IMR-90 (cell line): ENCODE results near the gene WDR6. TPM values are rescaled to one million over a fixed set of nuclear protein-coding genes. Genes with fewer than 3 reads are reported as not detected.

Experiments used
- ATAC-seq: fragments of 200-7000 bp; cut with Tn5 transposase; 2 replicates; pipeline ENCODE4 v1.9.1; 2020; ENCODE audit warnings: low read depth, mild to moderate bottlenecking, moderate library complexity
- BruUV-seq: library from RNA; stranded (reverse); fragments of 400-500 nt; replicated peaks from 2 replicates; lab custom pipeline; 2021; lab: Mats Ljungman, UMichigan
- CTCF ChIA-PET: fragments of 300-600 bp; formaldehyde crosslinking; extraction: SDS; loops from one replicate; lab custom pipeline; 2021; ENCODE audit warnings: antibody characterized with exemption; lab: Yijun Ruan, JAX
- POLR2A ChIA-PET: fragments of 300-600 bp; sonication (Branson Sonifier 250); formaldehyde crosslinking; loops from one replicate; lab custom pipeline; 2022; ENCODE audit warnings: antibody characterized with exemption; ENCODE audit not compliant: unreplicated experiment; lab: Charles Lee
- DNase-seq: peaks from one replicate; pipeline ENCODE4 v3.0.0; 2013
- H2AFZ ChIP-seq: replicated peaks from 2 replicates; pipeline ENCODE3; 2013; ENCODE audit warnings: low read length, mild to moderate bottlenecking; ENCODE audit not compliant: poor library complexity
- H2AK5ac ChIP-seq: 2 replicates; pipeline ENCODE4 v1.6.1; 2013; ENCODE audit warnings: low read depth, low read length, inconsistent platforms
- H2AK9ac ChIP-seq: replicated peaks from 2 replicates; pipeline ENCODE3; 2013; ENCODE audit warnings: mild to moderate bottlenecking, low read depth, low read length, moderate library complexity; ENCODE audit not compliant: poor library complexity
- H2BK120ac ChIP-seq: 2 replicates; pipeline ENCODE4 v1.6.1; 2013; ENCODE audit warnings: low read depth, low read length, inconsistent platforms
- H2BK15ac ChIP-seq: 3 replicates; pipeline ENCODE4 v1.6.1; 2013; ENCODE audit warnings: low read depth, low read length, inconsistent platforms
- H2BK20ac ChIP-seq: 2 replicates; pipeline ENCODE4 v1.6.1; 2013; ENCODE audit warnings: low read depth, mild to moderate bottlenecking, inconsistent platforms, low read length, moderate library complexity
- H2BK5ac ChIP-seq: 2 replicates; pipeline ENCODE4 v1.6.1; 2013; ENCODE audit warnings: mild to moderate bottlenecking, low read depth, low read length, inconsistent platforms; ENCODE audit not compliant: poor library complexity, severe bottlenecking
- H3K14ac ChIP-seq: replicated peaks from 2 replicates; pipeline ENCODE4 v1.6.1; 2013; ENCODE audit warnings: low read depth, low read length, inconsistent platforms
- H3K18ac ChIP-seq: 2 replicates; pipeline ENCODE4 v1.6.1; 2013; ENCODE audit warnings: low read depth, low read length, control low read depth
- H3K23ac ChIP-seq: 2 replicates; pipeline ENCODE4 v1.6.1; 2013; ENCODE audit warnings: low read depth, low read length, inconsistent platforms
- H3K27ac ChIP-seq: 2 replicates; pipeline ENCODE4 v1.5.1; 2013; ENCODE audit warnings: mild to moderate bottlenecking, control low read depth, low read length; ENCODE audit not compliant: insufficient read depth
- H3K27me3 ChIP-seq: 2 replicates; pipeline ENCODE4 v1.6.1; 2013; ENCODE audit warnings: low read length; ENCODE audit not compliant: control insufficient read depth, insufficient read depth
- H3K36me3 ChIP-seq: 2 replicates; pipeline ENCODE4 v1.6.1; 2013; ENCODE audit warnings: low read length, mixed read lengths; ENCODE audit not compliant: control insufficient read depth, insufficient read depth
- H3K4ac ChIP-seq: 2 replicates; pipeline ENCODE4 v1.6.1; 2013; ENCODE audit warnings: low read depth, low read length, inconsistent platforms
- H3K4me1 ChIP-seq: 2 replicates; pipeline ENCODE4 v1.6.1; 2013; ENCODE audit warnings: low read length, mixed read lengths; ENCODE audit not compliant: control insufficient read depth, insufficient read depth
- H3K4me2 ChIP-seq: 2 replicates; pipeline ENCODE4 v1.6.1; 2013; ENCODE audit warnings: low read depth, mild to moderate bottlenecking, control low read depth, low read length, moderate library complexity
- H3K4me3 ChIP-seq: 2 replicates; pipeline ENCODE4 v1.5.1; 2013; ENCODE audit warnings: low read depth, mild to moderate bottlenecking, control low read depth, low read length, moderate library complexity; ENCODE audit not compliant: insufficient read depth
- H3K56ac ChIP-seq: 2 replicates; pipeline ENCODE4 v1.6.1; 2013; ENCODE audit warnings: low read length, inconsistent platforms; ENCODE audit not compliant: insufficient read depth; ENCODE audit errors: extremely low read depth
- H3K79me1 ChIP-seq, 2 experiments: 2 replicates each; pipeline ENCODE4 v1.6.1; 2013; ENCODE audit warnings: low read length in 2 of 2, inconsistent platforms in 1 of 2, low read depth in 1 of 2
- H3K9ac ChIP-seq: 2 replicates; pipeline ENCODE4 v1.6.1; 2013; ENCODE audit warnings: low read depth, low read length, control low read depth
- H3K9me1 ChIP-seq: 2 replicates; pipeline ENCODE4 v1.6.1; 2013; ENCODE audit warnings: low read length, inconsistent platforms; ENCODE audit not compliant: insufficient read depth
- H3K9me3 ChIP-seq: 2 replicates; pipeline ENCODE4 v1.6.1; 2013; ENCODE audit warnings: low read length; ENCODE audit not compliant: control insufficient read depth, insufficient read depth
- H4K20me1 ChIP-seq: 2 replicates; pipeline ENCODE4 v1.6.1; 2013; ENCODE audit warnings: low read length, inconsistent platforms; ENCODE audit not compliant: insufficient read depth
- H4K5ac ChIP-seq: 2 replicates; pipeline ENCODE4 v1.6.1; 2013; ENCODE audit warnings: mild to moderate bottlenecking, low read depth, low read length, control low read depth
- H4K8ac ChIP-seq, 2 experiments: 2 replicates each; pipeline ENCODE4 v1.6.1; 2013; ENCODE audit warnings: low read depth in 2 of 2, low read length in 2 of 2, control low read depth in 1 of 2, inconsistent platforms in 1 of 2
- H4K91ac ChIP-seq: 2 replicates; pipeline ENCODE4 v1.6.1; 2013; ENCODE audit warnings: low read depth, low read length, inconsistent platforms; ENCODE audit not compliant: insufficient read depth
- CEBPB ChIP-seq: IDR thresholded peaks from 2 replicates; pipeline ENCODE4 v1.6.1; 2012; ENCODE audit warnings: low read depth, low read length, improper control_type of control experiment
- CTCF ChIP-seq: conservative IDR thresholded peaks from 2 replicates; pipeline ENCODE4 v1.5.1; 2012; ENCODE audit warnings: mild to moderate bottlenecking, low read depth, low read length, improper control_type of control experiment
- FOS ChIP-seq: fragments of 150-350 bp; IDR thresholded peaks from 2 replicates; pipeline ENCODE4 v1.6.1; 2016; ENCODE audit warnings: low read depth, low read length
- MAFK ChIP-seq: IDR thresholded peaks from 2 replicates; pipeline ENCODE4 v1.6.1; 2012; ENCODE audit warnings: low read depth, low read length, improper control_type of control experiment
- MAZ ChIP-seq: IDR thresholded peaks from 2 replicates; pipeline ENCODE4 v1.6.1; 2012; ENCODE audit warnings: low read depth, mild to moderate bottlenecking, low read length, improper control_type of control experiment, moderate library complexity, borderline replicate concordance
- MXI1 ChIP-seq: IDR thresholded peaks from 2 replicates; pipeline ENCODE4 v1.6.1; 2012; ENCODE audit warnings: low read depth, mild to moderate bottlenecking, low read length, moderate library complexity, borderline replicate concordance
- NFE2L2 ChIP-seq: fragments of 150-350 bp; IDR thresholded peaks from 2 replicates; pipeline ENCODE4 v1.6.1; 2016; ENCODE audit warnings: low read depth, mild to moderate bottlenecking, low read length
- POLR2A ChIP-seq: IDR thresholded peaks from 2 replicates; pipeline ENCODE4 v1.6.1; 2012; ENCODE audit warnings: mild to moderate bottlenecking, low read depth, low read length
- RAD21 ChIP-seq: IDR thresholded peaks from 2 replicates; pipeline ENCODE4 v1.6.1; 2012; ENCODE audit warnings: low read length, improper control_type of control experiment
- SMC3 ChIP-seq: fragments of 150-350 bp; IDR thresholded peaks from 2 replicates; pipeline ENCODE4 v1.6.1; 2016; ENCODE audit warnings: low read depth, mild to moderate bottlenecking, antibody characterized with exemption, low read length, moderate library complexity
- USF2 ChIP-seq: fragments of 150-350 bp; IDR thresholded peaks from 2 replicates; pipeline ENCODE4 v1.6.1; 2017; ENCODE audit warnings: mild to moderate bottlenecking, antibody characterized with exemption, low read length, low read depth
- WGBS, 2 experiments: methylation state at CpG; one replicate each; pipeline versions ENCODE4 v1.1.5 to v1.1.7; 2013; ENCODE audit warnings: missing lambda C conversion rate in 2 of 2; ENCODE audit not compliant: insufficient read length in 1 of 2; ENCODE audit errors: extremely low coverage in 2 of 2; 5-methylcytosine and 5-hydroxymethylcytosine counted together
- dilution Hi-C: fragments of 300-500 bp; cut with HindIII; formaldehyde crosslinking; loops from one replicate; pipeline ENCODE4 v1.14.3; 2018; ENCODE audit warnings: low sequenced_read_pairs; ENCODE audit not compliant: unreplicated experiment
- in situ Hi-C: fragments of 300-500 bp; cut with MboI; formaldehyde crosslinking; loops from 3 replicates; pipeline ENCODE4 v1.14.3; 2019; ENCODE audit warnings: low sequenced_read_pairs, inconsistent platforms, mixed read lengths
- intact Hi-C: fragments of 100-400 bp; cut with micrococcal nuclease; formaldehyde crosslinking; loops from 2 replicates; pipeline ENCODE4 v1.10.0; 2022
- polyA plus RNA-seq, 3 experiments: library from polyadenylated mRNA; depleted of rRNA; stranded (reverse); fragments of >200 nt; gene quantifications; 2 replicates each; pipeline ENCODE4 v1.2.3, GENCODE V29; 2012; ENCODE audit warnings: low replicate concordance in 1 of 3
- total RNA-seq: library from RNA; depleted of rRNA; stranded (reverse); fragments of >200 nt; gene quantifications from 2 replicates; pipeline ENCODE4 v1.2.3, GENCODE V29; 2012

WDR6 gene
- total and polyA plus RNA-seq, 2 of the 4 experiments (the other 2 are of a cell fraction) = 60.9 to 160 TPM

- Histone ChIP-seq H2BK5ac (peak within 1 kb of the TSS; percentile 91), H4K8ac (peak within 1 kb of the TSS; percentile 74 to 89), H4K20me1 (no peaks in the 10 kb centered on the region; the same call in 1 of the 2 replicates), H3K14ac (peak within 1 kb of the TSS; percentile 85), H2AK9ac (peak within 1 kb of the TSS; percentile 96), H2BK15ac (peak within 1 kb of the TSS; percentile 47; the same call in 1 of the 3 replicates), H2AFZ (peak within 1 kb of the TSS; percentile 96), H4K91ac (peak within 1 kb of the TSS; percentile 80), H3K4me1 (peaks cover 14% of the 10 kb centered on the region), H2BK120ac (peak within 1 kb of the TSS; percentile 88), H3K4me3 (peak within 1 kb of the TSS; percentile 72), H4K5ac (peak within 1 kb of the TSS; percentile 76), H2AK5ac (peak within 1 kb of the TSS; percentile 93), H3K56ac (peak within 1 kb of the TSS; percentile 85), H2BK20ac (peak within 1 kb of the TSS; percentile 71), H3K9me1 (peaks cover 7% of the 10 kb centered on the region), H3K36me3 (peaks cover 5% of the 10 kb centered on the region; the same call in 1 of the 2 replicates), H3K79me1 (peaks cover 18 to 43% of the 10 kb centered on the region in 2 experiments), H3K27ac (peak within 1 kb of the TSS; percentile 94), H3K27me3 (no peaks in the 10 kb centered on the region), H3K23ac (peak within 1 kb of the TSS; percentile 93), H3K4ac (peak within 1 kb of the TSS; percentile 91), H3K9ac (peak within 1 kb of the TSS; percentile 74), H3K18ac (peak within 1 kb of the TSS; percentile 82), H3K9me3 (no peaks in the 10 kb centered on the region), H3K4me2 (peak within 1 kb of the TSS; percentile 95)
- ATAC-seq (peak; percentile 89), DNase-seq (peak; percentile 93)
- intact Hi-C loops (loop anchor here (1.0 to 2.0 kb wide), 3 partner anchors 17 to 104 kb away; partner anchors contain the start of genes QRICH1 and WDR6), in situ Hi-C loops (no loop called here), dilution Hi-C loops (no loop called here)
- ChIA-PET POLR2A (interaction anchor here (1.3 kb wide), 1 partner anchor 17 kb away, joined by 9 read pairs; the partner anchor contains the start of gene WDR6), CTCF (interaction anchor here (1.0 to 3.2 kb wide), 5 partner anchors 10 to 104 kb away, joined by 3 to 17 read pairs (median 3); partner anchors contain the start of genes NDUFAF3, QRICH1 and WDR6)
- peak; percentile 49 for TF ChIP-seq CTCF
- peak; percentile 32; the same call in 1 of the 2 replicates for TF ChIP-seq SMC3
- peak; percentile 62; the same call in 1 of the 2 replicates for TF ChIP-seq CEBPB
- peak; percentile 85 for TF ChIP-seq FOS
- TF ChIP-seq USF2 = no peak
- TF ChIP-seq NFE2L2 = no peak
- TF ChIP-seq RAD21 = peak; percentile 42
- TF ChIP-seq MXI1 = peak; percentile 29; the same call in 1 of the 2 replicates
- TF ChIP-seq MAZ = peak; percentile 89
- peak; percentile 77 for TF ChIP-seq POLR2A
- TF ChIP-seq MAFK = no peak
- BruUV-seq = TSS peak; percentile 46
- 1% methylated on average over 44 of the region's 91 CpGs; no CpG with 5 or more reads in 1 of the 2 experiments for WGBS, 2 experiments
Observed at GRCh38 chr3:48989796-48990635, 17.2 kb upstream of the WDR6 start, which contains the start of gene P4HTM. Gene P4HTM (plus strand): TSS chr3:48990241. CDS start chr3:48990257, 16 bp downstream.
